HCEC 1CT (cell line): ENCODE data around the gene SVOP.
"Not testable (repeated sequence)": the region's sequence is repeated elsewhere in the genome, so short reads cannot be mapped to it uniquely, and the experiment has no call there.

Experiments
- DNase-seq: peaks from one replicate; pipeline ENCODE4 v3.0.0-alpha.2; 2017

Gene SVOP, protein sequence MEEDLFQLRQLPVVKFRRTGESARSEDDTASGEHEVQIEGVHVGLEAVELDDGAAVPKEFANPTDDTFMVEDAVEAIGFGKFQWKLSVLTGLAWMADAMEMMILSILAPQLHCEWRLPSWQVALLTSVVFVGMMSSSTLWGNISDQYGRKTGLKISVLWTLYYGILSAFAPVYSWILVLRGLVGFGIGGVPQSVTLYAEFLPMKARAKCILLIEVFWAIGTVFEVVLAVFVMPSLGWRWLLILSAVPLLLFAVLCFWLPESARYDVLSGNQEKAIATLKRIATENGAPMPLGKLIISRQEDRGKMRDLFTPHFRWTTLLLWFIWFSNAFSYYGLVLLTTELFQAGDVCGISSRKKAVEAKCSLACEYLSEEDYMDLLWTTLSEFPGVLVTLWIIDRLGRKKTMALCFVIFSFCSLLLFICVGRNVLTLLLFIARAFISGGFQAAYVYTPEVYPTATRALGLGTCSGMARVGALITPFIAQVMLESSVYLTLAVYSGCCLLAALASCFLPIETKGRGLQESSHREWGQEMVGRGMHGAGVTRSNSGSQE

DNA sequence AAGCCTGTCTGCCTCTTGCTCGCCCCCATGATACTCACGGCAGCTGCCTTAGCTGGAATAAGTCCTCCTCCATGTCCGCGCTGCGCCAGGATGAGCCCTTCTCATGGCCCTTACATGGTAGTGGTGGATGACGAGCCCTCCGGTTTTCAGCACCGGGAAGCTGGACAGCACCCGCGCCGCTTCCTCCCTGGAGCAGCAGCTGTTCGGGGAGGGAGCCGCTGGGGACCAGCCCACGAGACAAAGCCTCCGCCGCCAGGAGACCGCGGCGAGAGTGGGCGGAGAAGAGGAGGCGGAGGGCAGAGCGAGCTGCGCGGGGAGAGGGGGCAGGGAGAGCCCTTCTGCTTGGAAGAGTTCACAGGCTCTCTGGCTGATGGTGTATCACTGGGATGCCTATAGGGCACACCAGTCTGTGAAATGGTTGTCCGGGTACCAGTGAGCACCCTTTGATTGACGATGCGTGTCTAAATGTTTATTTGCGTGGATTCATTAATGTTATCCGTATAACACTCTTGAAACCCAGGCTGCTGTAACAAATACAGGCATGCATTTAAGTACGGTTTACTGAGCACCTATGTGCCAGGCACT is at the start of gene SVOP:
Gene SVOP (minus strand): TSS at position 273 of the 585 bp plus-strand sequence. CDS start 200 bp downstream, at position 73.
- peak; percentile 55 for DNase-seq

DNA sequence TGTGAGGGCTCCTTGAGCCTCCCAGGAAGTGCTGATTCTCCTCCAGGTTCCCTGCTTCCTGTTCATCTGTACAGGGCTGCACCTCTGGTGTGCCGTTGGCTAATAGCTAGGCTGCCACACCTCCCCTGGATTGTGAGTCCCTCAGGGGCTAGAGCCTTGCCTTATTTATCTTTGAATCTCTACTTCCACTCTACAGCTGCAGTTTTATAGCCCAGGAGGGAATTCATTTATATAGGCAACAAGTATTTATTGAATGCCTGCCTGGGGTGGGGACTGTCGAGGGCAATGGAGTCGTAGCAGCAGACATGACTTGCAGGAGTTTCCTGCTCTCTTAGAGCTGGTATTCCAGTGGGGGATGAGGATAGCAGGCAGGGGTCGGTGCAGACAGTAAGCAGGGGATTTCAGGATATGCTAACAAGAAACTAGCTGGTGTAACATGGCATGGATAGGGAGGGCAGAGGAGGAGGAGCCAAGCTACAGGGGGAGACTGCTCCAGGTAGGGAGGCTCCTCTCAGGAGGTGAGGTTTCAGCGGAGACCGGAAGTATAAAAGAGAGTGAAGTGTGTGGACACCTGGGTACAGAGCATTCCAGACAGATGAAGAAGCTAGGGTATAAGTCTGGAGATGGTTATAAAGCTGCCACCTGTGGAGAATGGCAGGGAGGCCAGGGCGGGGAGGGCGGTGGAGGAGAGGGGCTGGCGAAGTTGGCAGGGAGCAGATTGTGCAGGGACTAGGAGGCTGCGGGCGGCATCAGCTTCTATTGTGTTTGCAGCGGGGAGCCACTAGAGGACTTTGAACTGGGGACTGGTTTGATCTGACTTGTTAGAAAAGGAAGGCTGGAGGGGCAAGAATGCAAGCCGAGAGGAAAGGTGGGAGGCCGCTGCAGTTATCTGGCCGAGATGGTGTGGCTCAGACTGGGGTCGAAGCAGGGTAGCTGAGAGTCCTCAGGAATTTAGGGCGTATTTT is 48.7 kb upstream of the SVOP start:
- no peak for DNase-seq

- no peak for DNase-seq
Observed at GRCh38 chr12:109065853-109066193, 45.0 kb upstream of the SVOP start.

GRCh38 chr12:109065154-109065852 is 44.4 kb upstream of the SVOP start:
- DNase-seq = no peak

DNA sequence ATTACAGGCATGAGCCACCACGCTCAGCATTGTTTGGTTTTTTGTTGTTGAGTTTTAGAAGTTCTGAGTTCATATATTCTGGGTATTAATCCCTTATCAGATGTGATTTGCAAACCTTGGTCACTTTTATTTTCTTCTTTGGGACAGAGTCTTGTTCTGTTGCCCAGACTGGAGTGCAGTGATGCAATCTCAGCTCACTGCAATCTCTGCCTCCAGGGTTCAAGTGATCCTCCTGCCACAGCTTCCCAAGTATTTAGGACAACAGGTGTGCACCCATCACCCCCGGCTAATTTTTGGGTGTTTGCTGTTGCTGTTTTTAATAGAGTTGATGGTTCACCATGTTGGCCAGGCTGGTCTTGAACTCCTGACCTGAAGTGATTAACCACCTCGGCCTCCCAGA is 43.3 kb upstream of the SVOP start:
- DNase-seq = no peak

GRCh38 chr12:109058773-109059172 is 37.9 kb upstream of the SVOP start:
- no peak for DNase-seq

GRCh38 chr12:109057376-109057775 is 36.5 kb upstream of the SVOP start:
- DNase-seq = no peak

DNA sequence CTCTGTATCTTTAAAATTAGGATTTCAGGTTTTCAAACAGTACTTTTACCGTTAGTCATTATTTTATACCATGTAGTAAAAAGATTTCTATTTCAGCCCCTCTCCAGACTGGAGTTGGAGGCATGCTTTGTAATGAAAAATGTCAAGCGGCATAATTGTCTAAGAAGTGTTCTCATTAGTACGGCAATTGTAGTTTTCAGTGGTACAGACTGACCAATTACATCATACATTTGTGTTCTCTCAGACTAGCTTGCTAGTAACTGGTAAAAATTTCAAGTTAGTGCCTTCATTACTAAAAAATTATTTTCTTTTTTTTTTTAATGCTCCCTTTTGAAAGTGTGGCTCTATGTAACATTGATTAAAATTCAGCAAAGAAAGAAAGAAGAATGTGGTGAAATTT is 36.0 kb upstream of the SVOP start:
- no peak for DNase-seq

GRCh38 chr12:109054520-109054919 is 33.7 kb upstream of the SVOP start:
- no peak for DNase-seq

GRCh38 chr12:109054124-109054513 is 33.3 kb upstream of the SVOP start:
- DNase-seq = not testable (repeated sequence)

DNA sequence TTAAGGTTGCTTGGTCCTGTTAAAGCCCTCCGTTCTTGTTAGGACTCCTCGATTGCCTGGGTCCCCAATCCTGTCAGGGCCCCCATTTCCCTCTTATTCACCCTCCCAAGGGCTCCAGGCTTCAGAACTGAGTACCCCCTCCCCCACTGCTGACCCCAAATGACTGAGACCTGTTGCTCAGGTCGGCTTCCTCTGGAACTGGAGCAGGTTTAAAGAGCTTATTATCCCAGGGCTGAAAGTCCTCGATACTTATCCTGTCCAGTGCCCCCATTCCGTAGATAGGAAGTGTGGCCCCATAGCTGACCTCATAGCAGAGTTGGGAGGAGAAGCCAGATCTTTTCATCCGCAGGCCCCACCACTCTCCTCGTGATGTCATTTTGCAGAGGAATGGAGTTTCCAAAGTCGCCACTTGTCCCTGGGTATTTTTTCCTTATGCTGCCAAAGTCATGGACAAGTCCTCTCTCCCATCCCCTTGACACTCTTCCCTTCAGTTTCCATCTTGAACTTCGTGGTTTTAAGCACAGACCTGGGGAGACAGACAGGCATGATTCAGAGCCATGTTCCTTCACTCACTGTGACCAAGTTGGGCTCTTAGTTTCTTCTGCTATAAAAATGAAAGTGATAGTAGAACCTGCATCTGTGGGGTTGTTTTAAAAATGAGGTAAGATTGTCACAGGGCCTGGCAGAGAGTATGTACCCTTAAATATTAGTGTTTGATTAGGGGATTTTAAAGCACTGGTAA is 32.7 kb upstream of the SVOP start:
- no peak for DNase-seq

DNA sequence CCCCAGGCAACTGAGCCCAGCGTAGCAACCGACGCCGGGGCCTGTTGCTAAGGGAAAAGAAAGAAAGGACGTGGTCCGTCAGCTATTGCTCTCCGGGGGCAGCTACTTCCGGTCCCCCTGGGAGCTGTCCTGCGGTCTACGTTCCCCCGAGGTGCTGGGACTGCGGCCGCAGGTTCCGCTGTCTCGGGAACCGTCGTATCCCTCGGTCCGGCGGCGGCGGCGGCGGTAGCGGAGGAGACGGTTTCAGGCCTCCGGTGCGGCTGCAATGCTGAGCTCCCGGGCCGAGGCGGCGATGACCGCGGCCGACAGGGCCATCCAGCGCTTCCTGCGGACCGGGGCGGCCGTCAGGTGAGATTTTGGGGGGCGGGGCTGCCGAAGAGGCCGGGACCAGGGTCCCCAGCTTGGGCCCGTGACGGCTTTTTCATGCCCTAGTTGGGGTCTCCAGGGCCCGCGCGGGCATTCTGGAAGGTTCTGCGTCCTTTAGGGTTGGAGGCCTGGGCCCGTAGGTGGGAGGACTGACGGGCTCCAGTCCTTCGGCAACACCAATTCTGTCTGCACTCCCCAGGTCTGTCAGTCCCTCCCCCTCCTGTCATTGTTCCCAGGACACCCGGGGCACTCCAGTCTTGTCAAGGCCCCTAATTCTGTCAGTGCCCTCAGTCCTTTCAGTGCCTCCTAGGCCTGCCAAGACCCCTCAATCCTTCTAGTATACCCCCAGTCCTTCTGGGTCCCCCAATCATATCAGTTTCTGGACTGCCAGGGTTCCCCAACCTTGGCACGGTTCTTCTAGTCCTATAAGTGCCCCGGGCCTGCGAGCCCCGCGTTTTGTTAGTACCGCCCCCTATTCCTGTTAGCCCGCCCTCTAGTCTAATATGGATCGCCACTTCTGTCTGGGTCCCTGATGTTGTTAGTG is 31.8 kb upstream of the SVOP start, which contains the start of gene USP30:
Gene USP30 (plus strand): TSS at position 163 of the 910 bp plus-strand sequence. CDS start 103 bp downstream, at position 266.
- DNase-seq = peak; percentile 80

DNA sequence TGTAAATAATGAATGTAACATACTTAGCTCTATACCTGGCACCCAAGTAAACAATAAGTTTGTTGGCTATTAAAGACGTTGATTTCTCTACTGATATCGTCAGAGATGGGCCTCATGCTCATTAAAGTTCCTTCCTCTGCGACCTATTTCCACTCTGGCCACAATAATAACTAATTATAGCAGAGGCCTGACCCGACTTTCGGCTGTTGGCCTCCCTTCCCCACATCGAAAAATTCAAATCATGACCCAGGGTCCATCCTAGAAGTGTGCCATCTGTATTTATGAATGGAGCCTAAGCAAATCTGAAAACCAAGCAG is 31.2 kb upstream of the SVOP start:
- no peak for DNase-seq

- DNase-seq = not testable (repeated sequence)
Observed at GRCh38 chr12:109049794-109050193, 28.9 kb upstream of the SVOP start.

- DNase-seq = not testable (repeated sequence)
Observed at GRCh38 chr12:109048706-109049105, 27.8 kb upstream of the SVOP start.

DNA sequence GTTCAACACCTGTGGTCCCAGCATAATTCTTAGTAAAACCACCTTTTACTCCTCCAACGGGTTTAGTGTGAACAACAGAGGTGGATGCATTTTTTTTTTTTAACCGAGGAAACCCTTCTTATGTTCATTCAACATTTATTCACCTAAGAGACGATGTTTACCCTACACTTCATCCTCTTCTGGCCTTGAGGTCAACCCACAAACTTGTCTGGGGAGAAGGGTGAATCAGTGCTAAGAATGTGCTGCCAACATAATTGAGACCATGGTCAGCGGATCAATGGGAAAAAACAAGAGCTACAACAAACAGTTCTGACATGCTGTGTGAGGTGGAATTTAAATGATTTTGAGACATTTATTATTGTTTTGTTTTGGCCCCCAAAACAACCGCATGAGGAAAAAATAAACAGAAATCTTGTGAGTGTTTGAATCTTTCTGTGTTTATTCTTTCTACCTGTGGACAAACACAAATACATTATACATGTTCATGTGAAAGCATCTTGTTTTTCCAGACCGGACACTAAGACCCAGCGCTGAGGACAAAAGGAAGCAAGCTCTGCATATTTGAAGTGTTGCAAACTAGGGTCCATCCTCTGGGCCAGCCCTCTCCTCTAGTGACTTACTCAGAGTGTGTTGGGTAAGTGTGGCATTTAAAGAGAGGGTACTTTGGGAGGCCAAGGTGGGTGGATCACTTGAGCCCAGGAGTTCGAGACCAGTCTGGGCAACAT is 26.4 kb upstream of the SVOP start:
- DNase-seq = peak; percentile 65

- no peak for DNase-seq
Observed at GRCh38 chr12:109044241-109044640, 23.4 kb upstream of the SVOP start.

- no peak for DNase-seq
Observed at GRCh38 chr12:109036975-109037374, 16.1 kb upstream of the SVOP start.

DNA sequence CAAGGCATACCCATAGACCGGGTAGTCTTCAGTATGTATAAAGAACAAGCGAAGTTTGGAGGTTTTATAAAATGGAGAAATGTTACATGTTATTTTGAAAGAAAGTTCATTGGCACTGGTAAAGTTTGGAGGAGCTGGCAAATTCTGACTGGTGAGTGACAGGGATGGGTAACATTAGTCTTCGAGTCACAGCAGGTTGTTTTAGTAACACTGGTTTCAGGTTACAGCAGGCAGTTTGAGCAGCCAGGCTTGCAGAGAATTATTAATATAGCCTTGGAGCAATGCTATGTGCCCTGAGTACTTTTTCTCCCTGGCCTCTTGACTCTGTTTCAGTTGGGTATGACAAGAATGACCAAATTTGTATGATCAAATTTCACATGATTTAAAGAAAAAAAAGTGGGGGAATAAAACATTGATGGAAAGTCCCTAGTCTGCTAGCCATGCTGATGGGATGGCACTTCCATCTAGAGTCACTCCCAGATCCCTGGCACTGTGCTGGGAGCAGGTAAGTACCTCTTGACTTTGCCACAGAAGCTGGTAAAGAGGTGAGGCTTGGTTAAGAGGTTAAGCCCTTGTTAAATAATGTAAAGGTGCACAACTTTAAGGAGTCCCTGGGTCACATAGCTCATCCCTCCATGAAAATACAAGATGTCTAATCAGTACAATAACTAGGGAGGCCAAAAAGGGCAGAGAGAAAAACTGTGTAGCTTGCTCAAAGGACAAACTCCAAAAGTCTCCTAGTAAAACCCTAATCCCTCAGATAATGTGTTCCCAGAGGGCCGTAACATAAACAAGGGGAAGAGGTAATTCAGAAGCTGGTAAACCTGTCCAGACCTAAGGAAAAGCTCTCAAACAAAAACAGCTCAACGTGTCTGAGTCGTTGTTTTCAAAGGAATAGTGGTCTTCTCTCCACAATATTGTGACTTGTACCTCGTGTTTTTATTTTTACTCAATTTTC is 12.7 kb upstream of the SVOP start:
- no peak for DNase-seq
